K562 (cell line): Measurements from ENCODE around the gene CYBRD1. TPM values are rescaled to one million over a fixed set of nuclear protein-coding genes. Genes with fewer than 3 reads are reported as not detected.

ENCODE experiments used
- BCOR ChIP-seq: fragments of 450-650 bp; IDR thresholded peaks from 2 replicates; pipeline ENCODE4 v1.6.1; 2016
- ETV6 ChIP-seq, 3 experiments: fragments of 150-350 bp in 1 of 3; sonication (generic) in 1 of 3; formaldehyde crosslinking in 1 of 3; IDR thresholded peaks; 2 replicates each; pipeline versions ENCODE4 v1.6.1 to v1.8.0; 2014 to 2022; ENCODE audit warnings: borderline replicate concordance in 2 of 3, low read depth in 2 of 3, antibody characterized with exemption in 1 of 3, low read length in 1 of 3, mild to moderate bottlenecking in 1 of 3, missing genetic modification reagents in 1 of 3
- FOXJ3 ChIP-seq: sonication (generic); formaldehyde crosslinking; IDR thresholded peaks from 2 replicates; pipeline ENCODE4 v1.4.0; 2020; ENCODE audit warnings: mild to moderate bottlenecking, missing genetic modification reagents
- FOXM1 ChIP-seq, 2 experiments: fragments of 450-650 bp in 1 of 2; sonication (generic) in 1 of 2; formaldehyde crosslinking in 1 of 2; IDR thresholded peaks; 2 replicates each; pipeline versions ENCODE4 v1.6.1 to v1.9.0; 2017 to 2022; ENCODE audit warnings: low read depth in 2 of 2, mild to moderate bottlenecking in 2 of 2, missing genetic modification reagents in 1 of 2, moderate library complexity in 1 of 2
- FUS ChIP-seq: fragments of 200-400 bp; formaldehyde crosslinking; optimal IDR thresholded peaks from 2 replicates; pipeline ENCODE3; 2017; ENCODE audit warnings: low read depth, low read length
- HIVEP1 ChIP-seq: fragments of 250-450 bp; sonication (Bioruptor Pico); IDR thresholded peaks from 2 replicates; pipeline ENCODE4 v1.4.0; 2020; ENCODE audit warnings: mild to moderate bottlenecking
- L3MBTL2 ChIP-seq: fragments of 450-650 bp; IDR thresholded peaks from 2 replicates; pipeline ENCODE4 v1.6.1; 2016; ENCODE audit warnings: mild to moderate bottlenecking, moderate library complexity
- MEIS2 ChIP-seq: fragments of 450-650 bp; IDR thresholded peaks from 2 replicates; pipeline ENCODE4 v1.6.1; 2014; ENCODE audit warnings: mild to moderate bottlenecking; ENCODE audit not compliant: partially characterized antibody
- MYNN ChIP-seq, 2 experiments: sonication (generic); formaldehyde crosslinking in 1 of 2; IDR thresholded peaks; 2 replicates each; pipeline versions ENCODE4 v1.5.0 to v1.6.1; 2016 to 2020; ENCODE audit warnings: antibody characterized with exemption in 1 of 2, missing genetic modification reagents in 1 of 2
- PHB ChIP-seq: fragments of 250-450 bp; sonication (Bioruptor Pico); IDR thresholded peaks from 2 replicates; pipeline ENCODE4 v1.5.0; 2021
- PTTG1 ChIP-seq: fragments of 450-650 bp; IDR thresholded peaks from 2 replicates; pipeline ENCODE4 v1.6.1; 2016; ENCODE audit warnings: low read depth, mild to moderate bottlenecking, missing genetic modification characterization, missing compliant biosample characterization
- RAD51 ChIP-seq: fragments of 450-650 bp; IDR thresholded peaks from 2 replicates; pipeline ENCODE4 v1.7.1; 2016; ENCODE audit warnings: low read depth, mild to moderate bottlenecking, borderline replicate concordance
- RBM15 ChIP-seq: fragments of 200-400 bp; formaldehyde crosslinking; IDR thresholded peaks from 2 replicates; pipeline ENCODE4 v1.6.1; 2018; ENCODE audit warnings: mild to moderate bottlenecking, low read length, moderate library complexity; ENCODE audit not compliant: insufficient read depth
- SMARCA5 ChIP-seq: fragments of 450-650 bp; IDR thresholded peaks from 2 replicates; pipeline ENCODE4 v1.6.1; 2016
- SMC3 ChIP-seq: conservative IDR thresholded peaks from 2 replicates; pipeline ENCODE4 v1.6.1; 2011; ENCODE audit warnings: low read depth, low read length, improper control_type of control experiment; ENCODE audit not compliant: insufficient read depth
- SPI1 ChIP-seq: IDR thresholded peaks from 2 replicates; pipeline ENCODE4 v1.6.1; 2011; ENCODE audit warnings: low read depth, low read length, control low read depth, borderline replicate concordance
- ZNF408 ChIP-seq: fragments of 250-450 bp; sonication (Bioruptor Pico); IDR thresholded peaks from 2 replicates; pipeline ENCODE4 v1.4.0; 2020; ENCODE audit warnings: low read depth, mild to moderate bottlenecking, moderate library complexity
- ZNF668 ChIP-seq: fragments of 250-450 bp; sonication (Bioruptor Pico); IDR thresholded peaks from 2 replicates; pipeline ENCODE4 v1.8.0; 2022; ENCODE audit warnings: mild to moderate bottlenecking, inconsistent platforms
- ZNF764 ChIP-seq: fragments of 250-450 bp; sonication (Bioruptor Pico); IDR thresholded peaks from 2 replicates; pipeline ENCODE4 v1.4.0; 2020; ENCODE audit warnings: low read depth, mild to moderate bottlenecking, moderate library complexity
- polyA plus RNA-seq, 8 experiments: library from polyadenylated mRNA; depleted of rRNA in 4 of 8; stranded (reverse) in 5 of 8; unstranded in 3 of 8; fragments of >200 nt; fragmentation: Nextera tagmentation in 2 of 8; fragmentation: Illumina TruSeq in 1 of 8; extraction: Ambion mirVana in 2 of 8; extraction: Trizol in 1 of 8; gene quantifications; 2 replicates each; pipeline versions ENCODE4 v1.2.1 to v1.2.3, GENCODE V29; 2011 to 2014; ENCODE audit warnings: inconsistent platforms in 1 of 8, missing spikeins in 1 of 8
- total RNA-seq, 7 experiments: library from RNA; depleted of rRNA in 6 of 7; stranded (reverse); fragments of >200 nt in 6 of 7; fragmentation: Illumina TruSeq in 2 of 7; extraction: Trizol in 2 of 7; gene quantifications; 2 replicates each; pipeline versions ENCODE4 v1.2.1 to v1.2.3, GENCODE V29; 2011 to 2021; ENCODE audit warnings: low replicate concordance in 1 of 7
- TF ChIP-seq, protein P1 (sequence below): fragments of 250-450 bp; sonication (Bioruptor Pico); IDR thresholded peaks from 2 replicates; pipeline ENCODE4 v1.8.0; 2021; ENCODE audit warnings: mild to moderate bottlenecking, moderate library complexity
- TF ChIP-seq, protein P2 (sequence below): fragments of 250-450 bp; sonication (Bioruptor Pico); IDR thresholded peaks from 2 replicates; pipeline ENCODE4 v1.5.0; 2021; ENCODE audit warnings: mild to moderate bottlenecking, moderate library complexity
- TF ChIP-seq, protein P3 (sequence below): fragments of 250-450 bp; sonication (Bioruptor Pico); IDR thresholded peaks from 2 replicates; pipeline ENCODE4 v1.5.1; 2021; ENCODE audit warnings: mild to moderate bottlenecking

The CYBRD1 gene
- total and polyA plus RNA-seq, 9 of the 15 experiments (the other 6 are each of a cell fraction or from before 2014, with no cell fraction given) = 9.6 to 22.4 (median 15.6) TPM

DNA sequence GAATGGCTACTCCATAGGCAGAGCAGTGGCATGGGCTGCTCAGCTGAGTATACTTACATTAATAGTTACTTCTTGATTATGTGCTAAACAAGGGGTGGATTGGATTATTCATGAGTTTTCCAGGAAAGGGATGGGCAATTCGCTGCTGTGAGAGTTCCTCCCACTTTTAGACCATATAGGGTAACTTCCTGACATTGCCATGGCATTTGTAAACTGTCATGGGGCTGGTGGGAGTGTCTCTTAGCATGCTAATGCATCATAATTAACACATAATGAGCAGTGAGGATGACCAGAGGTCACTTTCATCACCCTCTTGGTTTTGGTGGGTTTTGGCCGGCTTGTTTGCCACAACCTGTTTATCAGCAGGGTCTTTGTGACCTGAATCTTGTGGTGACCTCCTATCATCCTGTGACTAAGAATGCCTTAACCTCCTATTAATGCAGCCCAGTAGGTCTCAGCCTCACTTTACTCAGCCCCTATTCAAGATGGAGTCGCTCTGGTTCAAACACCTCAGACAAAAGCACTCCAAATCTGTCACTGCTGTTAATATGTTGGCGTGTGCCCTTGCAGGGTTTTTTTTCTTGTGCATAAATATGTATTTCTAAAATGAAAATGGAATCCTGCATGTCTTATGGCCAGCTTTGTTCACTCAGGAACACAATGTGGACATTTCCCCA, 56.0 kb downstream of the CYBRD1 start (continued):
- no peak for TF ChIP-seq FUS
- TF ChIP-seq SPI1 = no peak
- TF ChIP-seq SMC3 = no peak
- TF ChIP-seq RAD51 = no peak
- TF ChIP-seq BCOR = no peak
- peak; percentile 79; the same call in 1 of the 2 replicates for TF ChIP-seq ZNF668
- TF ChIP-seq HIVEP1 (CRISPR knock-in tag) = no peak
- no peak for TF ChIP-seq L3MBTL2
- TF ChIP-seq, protein P1, sequence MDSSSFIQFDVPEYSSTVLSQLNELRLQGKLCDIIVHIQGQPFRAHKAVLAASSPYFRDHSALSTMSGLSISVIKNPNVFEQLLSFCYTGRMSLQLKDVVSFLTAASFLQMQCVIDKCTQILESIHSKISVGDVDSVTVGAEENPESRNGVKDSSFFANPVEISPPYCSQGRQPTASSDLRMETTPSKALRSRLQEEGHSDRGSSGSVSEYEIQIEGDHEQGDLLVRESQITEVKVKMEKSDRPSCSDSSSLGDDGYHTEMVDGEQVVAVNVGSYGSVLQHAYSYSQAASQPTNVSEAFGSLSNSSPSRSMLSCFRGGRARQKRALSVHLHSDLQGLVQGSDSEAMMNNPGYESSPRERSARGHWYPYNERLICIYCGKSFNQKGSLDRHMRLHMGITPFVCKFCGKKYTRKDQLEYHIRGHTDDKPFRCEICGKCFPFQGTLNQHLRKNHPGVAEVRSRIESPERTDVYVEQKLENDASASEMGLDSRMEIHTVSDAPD = no peak
- TF ChIP-seq, protein P2, sequence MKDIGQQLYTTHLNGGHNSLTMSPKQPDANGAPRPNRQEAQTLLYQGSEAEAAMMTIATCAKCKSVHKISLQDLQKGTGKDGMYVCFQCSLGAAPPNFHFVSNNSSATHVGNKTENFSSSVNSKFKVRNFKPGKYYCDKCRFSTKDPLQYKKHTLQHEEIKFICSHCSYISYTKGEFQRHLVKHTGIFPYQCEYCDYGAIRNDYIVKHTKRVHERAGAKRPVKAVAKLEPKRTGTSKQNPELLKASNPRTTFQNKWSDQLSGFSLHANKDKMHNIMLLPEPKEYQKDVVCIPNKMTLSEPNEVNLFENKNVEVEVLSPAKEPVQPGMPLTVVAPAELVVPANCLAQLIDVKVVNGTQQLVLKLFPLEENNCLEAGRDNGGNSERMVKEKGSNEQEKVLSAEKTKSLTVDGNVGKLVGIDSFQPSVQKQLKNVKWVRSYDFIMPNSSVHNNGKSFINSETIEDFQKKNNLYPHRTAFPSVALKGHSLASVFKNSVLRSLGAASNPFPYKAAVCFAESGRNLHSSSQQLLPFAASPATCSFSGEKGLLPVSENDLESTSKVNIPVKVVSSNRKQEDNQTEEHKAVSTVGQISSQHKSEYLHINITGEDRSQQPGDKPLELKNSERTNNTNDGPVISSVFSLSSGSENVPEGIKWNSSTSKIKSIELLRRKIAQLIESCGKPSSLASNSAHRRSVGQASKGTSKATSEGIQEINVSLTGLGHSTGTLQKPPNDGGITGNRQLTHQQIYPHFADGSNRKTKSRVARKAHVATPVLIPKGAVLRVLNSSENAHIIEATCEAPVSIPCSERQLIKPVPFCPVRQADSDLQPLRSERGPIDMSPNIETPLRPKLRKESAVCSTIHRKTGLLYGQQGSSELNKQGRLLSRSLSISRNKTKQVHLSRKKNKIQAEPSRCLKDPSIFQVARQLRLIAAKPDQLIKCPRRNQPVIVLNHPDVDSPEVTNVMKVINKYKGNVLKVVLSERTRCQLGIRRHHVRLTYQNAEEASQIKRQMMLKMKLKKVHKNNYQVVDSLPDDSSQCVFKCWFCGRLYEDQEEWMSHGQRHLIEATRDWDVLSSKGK (CRISPR knock-in tag) = no peak
- TF ChIP-seq, protein P3, sequence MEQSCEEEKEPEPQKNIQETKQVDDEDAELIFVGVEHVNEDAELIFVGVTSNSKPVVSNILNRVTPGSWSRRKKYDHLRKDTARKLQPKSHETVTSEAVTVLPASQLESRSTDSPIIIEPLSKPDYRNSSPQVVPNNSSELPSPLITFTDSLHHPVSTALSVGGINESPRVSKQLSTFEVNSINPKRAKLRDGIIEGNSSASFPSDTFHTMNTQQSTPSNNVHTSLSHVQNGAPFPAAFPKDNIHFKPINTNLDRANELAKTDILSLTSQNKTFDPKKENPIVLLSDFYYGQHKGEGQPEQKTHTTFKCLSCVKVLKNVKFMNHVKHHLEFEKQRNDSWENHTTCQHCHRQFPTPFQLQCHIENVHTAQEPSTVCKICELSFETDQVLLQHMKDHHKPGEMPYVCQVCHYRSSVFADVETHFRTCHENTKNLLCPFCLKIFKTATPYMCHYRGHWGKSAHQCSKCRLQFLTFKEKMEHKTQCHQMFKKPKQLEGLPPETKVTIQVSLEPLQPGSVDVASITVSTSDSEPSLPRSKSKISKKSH (CRISPR knock-in tag) = no peak
- TF ChIP-seq PTTG1 = peak; percentile 90
- no peak for TF ChIP-seq ZNF764
- no peak for TF ChIP-seq RBM15
- TF ChIP-seq MYNN (IDR thresholded peaks at IDR 0.05) = no peak
- TF ChIP-seq MYNN (CRISPR knock-in tag; IDR thresholded peaks at IDR 0.05) = no peak
- no peak for TF ChIP-seq SMARCA5
- no peak for TF ChIP-seq PHB (CRISPR knock-in tag)
- TF ChIP-seq MEIS2 = peak; percentile 62
- TF ChIP-seq ETV6 (IDR thresholded peaks at IDR 0.05; ENCODE audit: borderline replicate concordance in 1 of 2, low read depth in 2 of 2, low read length in 1 of 2) = no peak
- no peak for TF ChIP-seq ETV6 (CRISPR knock-in tag; IDR thresholded peaks at IDR 0.05; ENCODE audit: borderline replicate concordance)
- TF ChIP-seq FOXJ3 (CRISPR knock-in tag) = no peak
- TF ChIP-seq FOXM1 (IDR thresholded peaks at IDR 0.05; ENCODE audit: low read depth) = no peak
- no peak for TF ChIP-seq FOXM1 (CRISPR knock-in tag; IDR thresholded peaks at IDR 0.05; ENCODE audit: low read depth)
- no peak for TF ChIP-seq ZNF408 (CRISPR knock-in tag)
